ENCODE results near the gene ADAT1.

The ADAT1 gene

GRCh38 chr16:75575958-75576357 lies 47.1 kb downstream of the ADAT1 start:
- no peak for DNase-seq

- DNase-seq, result no peak
These were observed 49.1 kb downstream of the ADAT1 start for GRCh38 chr16:75573955-75574354.

- no peak for DNase-seq
These were observed 50.1 kb downstream of the ADAT1 start for GRCh38 chr16:75572864-75573542.

GRCh38 chr16:75570396-75571065 lies 52.5 kb downstream of the ADAT1 start:
- DNase-seq, result no peak

- no peak for DNase-seq
These were observed 55.2 kb downstream of the ADAT1 start for GRCh38 chr16:75567911-75568310.

- no peak for DNase-seq
These were observed 56.3 kb downstream of the ADAT1 start for GRCh38 chr16:75566758-75567255.

- peak; percentile 89 for DNase-seq
These were observed 56.9 kb downstream of the ADAT1 start, which contains the start of gene GABARAPL2 for GRCh38 chr16:75566040-75566757. GABARAPL2 (plus strand) TSS chr16:75566379; CDS start chr16:75566487, 108 bp downstream.

- DNase-seq, result no peak
These were observed 57.4 kb downstream of the ADAT1 start for GRCh38 chr16:75565640-75566039.

GRCh38 chr16:75559564-75560372 lies 63.3 kb downstream of the ADAT1 start:
- DNase-seq, result peak; percentile 58

- DNase-seq, result no peak
These were observed 64.2 kb downstream of the ADAT1 start for GRCh38 chr16:75558846-75559401.

- no peak for DNase-seq
These were observed 66.6 kb downstream of the ADAT1 start for GRCh38 chr16:75556431-75556950.

GRCh38 chr16:75555707-75556430 lies 67.2 kb downstream of the ADAT1 start, which contains the start of gene TMEM231:
TMEM231 (minus strand) TSS chr16:75556252; CDS start chr16:75556209, 43 bp downstream.
- DNase-seq, result peak; percentile 88

- DNase-seq, result peak; percentile 72
These were observed 67.8 kb downstream of the ADAT1 start for GRCh38 chr16:75555213-75555706.

- DNase-seq, result no peak
These were observed 70.1 kb downstream of the ADAT1 start for GRCh38 chr16:75552951-75553350.

GRCh38 chr16:75550211-75550662 lies 72.8 kb downstream of the ADAT1 start:
- DNase-seq, result no peak

All from NCI-H2171 treated with DMSO at 0.1 percent for 48 hours (cell line).